Right atrium auricular region (tissue), 2 donors: ENCODE results near the gene TRDN. TPM values are rescaled to one million over a fixed set of nuclear protein-coding genes. Genes with fewer than 3 reads are reported as not detected.
A peak's percentile ranks its signal among the peaks of the same experiment; 100 is the strongest.

Experiments
- DNase-seq: peaks from one replicate; pipeline ENCODE4 v3.0.0-alpha.2; 2019; ENCODE audit warnings: low spot score
- H3K27ac ChIP-seq, 2 donors: fragments of 200-600 bp; sonication (generic); 1 replicate in 1 of 2; 2 replicates in 1 of 2; pipeline ENCODE4 v1.5.1; 2016 to 2019
- H3K27me3 ChIP-seq, 2 donors: fragments of 200-600 bp; sonication (generic); one replicate each; pipeline versions ENCODE4 v1.5.1 to v1.6.0; 2017 to 2019
- H3K36me3 ChIP-seq: fragments of 200-600 bp; sonication (generic); one replicate; pipeline ENCODE4 v1.5.1; 2016
- H3K4me1 ChIP-seq, 2 donors: fragments of 200-600 bp; sonication (generic); one replicate each; pipeline versions ENCODE4 v1.5.1 to v1.6.0; 2017 to 2019
- H3K4me3 ChIP-seq, 2 donors: fragments of 200-600 bp; sonication (generic); 1 replicate in 1 of 2; 2 replicates in 1 of 2; pipeline ENCODE4 v1.5.1; 2017 to 2019; ENCODE audit warnings: mild to moderate bottlenecking in 1 of 2, moderate library complexity in 1 of 2
- H3K9me3 ChIP-seq, 2 donors: fragments of 200-600 bp; sonication (generic); one replicate each; pipeline ENCODE4 v1.5.1; 2019
- CTCF ChIP-seq, 2 donors: fragments of 200-600 bp; sonication (generic); IDR thresholded peaks; one replicate each; pipeline ENCODE4 v1.5.1; 2019; ENCODE audit warnings: antibody characterized with exemption in 2 of 2
- total RNA-seq, 2 donors: library from RNA; depleted of rRNA; stranded (reverse); fragments of >200 nt; gene quantifications; one replicate each; pipeline ENCODE4 v1.1.0, GENCODE V29; 2016

TRDN gene
- total RNA-seq, 2 donors from 2014 or later, result 90.2 to 217 TPM

DNA sequence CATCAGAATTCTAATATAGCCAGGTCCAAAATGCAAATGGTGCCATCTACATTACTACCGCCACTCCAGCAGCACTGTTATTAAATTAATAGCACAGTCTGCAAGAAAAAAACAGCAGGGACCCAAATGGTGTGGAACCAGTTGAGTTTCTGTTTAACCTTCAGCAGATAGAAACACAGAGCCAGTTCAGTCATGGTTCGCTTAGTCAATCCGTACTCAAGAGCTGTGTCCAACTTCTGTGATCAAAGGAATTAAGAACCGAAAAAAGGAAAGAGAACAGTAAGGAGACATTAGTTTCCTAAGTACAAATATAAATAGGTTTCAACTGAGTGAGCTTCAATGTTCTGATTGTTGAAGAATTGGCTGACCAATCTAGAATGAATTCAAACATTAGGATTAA is 107.7 kb downstream of the TRDN start:
- no peak for DNase-seq
- Histone ChIP-seq H3K36me3 (no peaks in the 10 kb centered on the region), H3K9me3 (no peaks in the 10 kb centered on the region), H3K27ac (peak overlapping the region in 1 of 2 donors; percentile 38), H3K4me3 (no peak overlapping the region), H3K27me3 (no peaks in the 10 kb centered on the region), H3K4me1 (peaks cover 0 to 6% of the 10 kb centered on the region in 2 donors)
- no peak for TF ChIP-seq CTCF (IDR thresholded peaks at IDR 0.05)

GRCh38 chr6:123527406-123527805 is 109.3 kb downstream of the TRDN start:
- H3K4me1 ChIP-seq, result peaks cover 0 to 6% of the 10 kb centered on the region in 2 donors
- DNase-seq, result no peak
- H3K36me3 ChIP-seq, result no peaks in the 10 kb centered on the region
- no peak overlapping the region for H3K4me3 ChIP-seq
- H3K27me3 ChIP-seq, result no peaks in the 10 kb centered on the region
- no peak overlapping the region for H3K27ac ChIP-seq
- no peak for TF ChIP-seq CTCF (IDR thresholded peaks at IDR 0.05)
- no peaks in the 10 kb centered on the region for H3K9me3 ChIP-seq

DNA sequence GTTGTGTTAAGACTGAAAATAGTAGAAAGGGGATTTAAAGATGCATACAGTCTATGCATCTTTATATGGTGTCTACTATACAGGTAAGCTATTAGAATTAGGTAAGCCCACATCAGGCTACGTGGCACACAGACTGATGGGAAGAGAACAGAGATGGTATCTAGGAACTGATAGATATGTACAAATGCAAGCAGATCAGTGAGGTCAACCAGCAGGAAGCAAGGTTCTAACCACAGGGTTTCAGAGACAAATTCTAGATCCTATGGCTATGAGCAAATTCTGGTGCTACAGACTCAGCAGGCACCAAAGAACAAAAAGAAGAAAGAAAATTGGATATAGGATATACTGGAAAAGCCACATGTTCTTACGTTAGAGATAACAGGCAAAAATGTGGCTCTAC is 110.6 kb downstream of the TRDN start:
- H3K27me3 ChIP-seq, result no peaks in the 10 kb centered on the region
- peaks cover 0 to 6% of the 10 kb centered on the region in 2 donors for H3K4me1 ChIP-seq
- DNase-seq, result no peak
- H3K27ac ChIP-seq, result no peak overlapping the region
- no peaks in the 10 kb centered on the region for H3K9me3 ChIP-seq
- H3K4me3 ChIP-seq, result no peak overlapping the region
- no peaks in the 10 kb centered on the region for H3K36me3 ChIP-seq
- no peak for TF ChIP-seq CTCF (IDR thresholded peaks at IDR 0.05)

DNA sequence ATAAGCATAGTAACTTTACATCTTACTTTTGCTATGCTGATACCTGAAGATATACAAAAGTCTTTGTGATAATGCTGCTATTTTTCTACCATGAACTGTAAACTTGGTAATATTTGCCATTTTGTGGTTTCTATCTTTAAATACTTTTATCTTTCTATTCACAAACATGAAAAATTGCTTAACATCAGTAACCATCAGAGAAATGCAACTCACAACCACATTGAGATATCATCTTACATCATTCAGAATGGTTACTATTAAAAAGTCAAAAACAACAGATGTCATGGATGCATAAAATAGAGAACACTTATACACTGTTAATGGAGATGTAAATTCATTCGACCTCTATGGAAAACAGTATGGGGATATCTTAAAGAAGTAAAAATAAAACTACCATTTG is 112.0 kb downstream of the TRDN start:
- DNase-seq, result no peak
- Histone ChIP-seq H3K9me3 (no peaks in the 10 kb centered on the region), H3K36me3 (no peaks in the 10 kb centered on the region), H3K4me1 (peaks cover 0 to 9% of the 10 kb centered on the region in 2 donors), H3K27ac (no peak overlapping the region), H3K27me3 (no peaks in the 10 kb centered on the region), H3K4me3 (no peak overlapping the region)
- TF ChIP-seq CTCF (IDR thresholded peaks at IDR 0.05), result no peak

- H3K9me3 ChIP-seq, result no peaks in the 10 kb centered on the region
- peak overlapping the region; percentile 71 to 88 for H3K27ac ChIP-seq
- no peaks in the 10 kb centered on the region for H3K36me3 ChIP-seq
- H3K27me3 ChIP-seq, result no peaks in the 10 kb centered on the region
- no peak for DNase-seq
- H3K4me3 ChIP-seq, result peak overlapping the region in 1 of 2 donors; percentile 10
- TF ChIP-seq CTCF (IDR thresholded peaks at IDR 0.05), result no peak
- peaks cover 0 to 24% of the 10 kb centered on the region in 2 donors for H3K4me1 ChIP-seq
These were observed 116.5 kb downstream of the TRDN start for GRCh38 chr6:123520217-123520616.

DNA sequence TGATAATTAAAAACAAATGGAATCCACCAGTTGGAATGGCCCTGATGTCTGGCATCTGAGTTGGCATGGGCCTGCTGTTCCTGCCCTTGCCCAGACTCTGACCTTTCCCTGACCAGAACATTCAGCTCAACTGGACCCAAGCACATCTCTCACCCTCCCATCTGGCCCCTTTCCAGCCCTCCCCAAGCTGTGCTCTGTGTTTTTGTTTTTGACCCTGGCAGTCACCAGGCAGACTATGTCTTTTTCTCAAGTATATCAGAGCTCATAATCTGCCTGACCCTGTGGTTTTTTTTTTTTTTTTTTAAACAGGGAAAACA is 117.6 kb downstream of the TRDN start:
- peak; percentile 81 for DNase-seq

More for the DNA sequence above, 117.6 kb downstream of the TRDN start:
- peaks cover 0 to 24% of the 10 kb centered on the region in 2 donors for H3K4me1 ChIP-seq
- peak overlapping the region; percentile 71 to 88 for H3K27ac ChIP-seq
- no peak for TF ChIP-seq CTCF (IDR thresholded peaks at IDR 0.05)
- no peaks in the 10 kb centered on the region for H3K9me3 ChIP-seq
- no peaks in the 10 kb centered on the region for H3K36me3 ChIP-seq
- peak overlapping the region in 1 of 2 donors; percentile 10 for H3K4me3 ChIP-seq
- no peaks in the 10 kb centered on the region for H3K27me3 ChIP-seq
